ENCODE measurements around the gene TRIM72. TPM values are rescaled to one million over a fixed set of nuclear protein-coding genes. Genes with fewer than 3 reads are reported as not detected.

TRIM72 gene
- total RNA-seq, 1 experiment from 2014 or later = not detected

DNA sequence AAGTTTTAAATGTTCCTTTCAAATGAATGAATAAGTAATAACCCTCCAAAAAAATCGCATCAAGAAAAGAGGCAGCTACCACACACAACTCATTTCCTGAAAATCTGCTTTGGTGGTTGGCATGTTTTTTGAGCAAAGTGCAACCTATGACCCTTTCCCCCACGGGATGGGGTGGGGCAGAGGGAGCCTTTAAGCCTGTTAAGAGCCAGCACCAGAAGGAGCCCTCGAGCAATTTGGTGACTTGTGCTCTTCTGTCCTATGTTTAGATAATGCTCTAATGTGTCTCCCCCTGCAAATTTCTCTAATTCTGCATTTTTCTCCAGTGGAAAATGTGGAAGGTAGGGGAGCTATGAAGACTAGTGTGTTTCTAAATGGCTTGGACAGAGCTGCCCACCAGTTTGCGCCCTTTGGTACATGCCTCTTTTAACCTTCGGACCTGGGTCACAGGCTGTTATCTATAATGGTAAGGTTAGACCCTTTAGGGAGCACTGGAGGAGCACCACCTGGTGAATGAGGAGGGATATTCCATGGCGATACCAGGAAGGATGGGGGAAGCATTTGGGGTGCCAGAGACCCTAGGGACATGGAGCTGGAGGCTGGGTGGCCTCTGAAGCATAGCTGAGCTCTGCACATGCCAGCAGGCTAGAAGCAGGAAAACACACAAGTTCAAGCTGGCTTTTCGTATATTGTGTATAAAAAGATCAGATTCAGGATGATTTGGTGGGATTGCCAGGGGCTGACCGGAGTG, 12.9 kb upstream of the TRIM72 start:
- intact Hi-C loops (cut with micrococcal nuclease) = loop anchor here (10.0 kb wide), 1 partner anchor 254 kb away; the partner anchor contains the start of gene ARMC5
- Histone ChIP-seq H3K27me3 (ENCODE audit: low read length) (no peaks in the 10 kb centered on the region), H4K20me1 (ENCODE audit: low read length) (peaks cover 12% of the 10 kb centered on the region), H3K9me3 (ENCODE audit: low read length) (no peaks in the 10 kb centered on the region), H3K36me3 (ENCODE audit: low read depth, low read length) (peaks cover 5% of the 10 kb centered on the region; the same call in 1 of the 2 replicates), H3K9ac (ENCODE audit: low read length) (no peak overlapping the region), H3F3A (ENCODE audit: low read length, unreplicated experiment) (no peaks in the 10 kb centered on the region), H3K4me1 (ENCODE audit: insufficient read depth, low read length) (peaks cover 22% of the 10 kb centered on the region; the same call in 1 of the 2 replicates), H2AFZ (ENCODE audit: low read length) (no peak overlapping the region), H3K79me2 (ENCODE audit: low read length) (no peaks in the 10 kb centered on the region), H3K27ac (ENCODE audit: low read length) (no peak overlapping the region), H3K4me2 (ENCODE audit: low read length) (peak overlapping the region; percentile 83), H3K9me2 (replicated peaks; ENCODE audit: low read length) (no peaks in the 10 kb centered on the region), H3K4me3 (ENCODE audit: low read length) (peak overlapping the region; percentile 68; the same call in 1 of the 2 replicates)
- TF ChIP-seq EZH2phosphoT487 (IDR thresholded peaks at IDR 0.05; ENCODE audit: borderline replicate concordance, low read length) = no peak
- TF ChIP-seq, protein P1, sequence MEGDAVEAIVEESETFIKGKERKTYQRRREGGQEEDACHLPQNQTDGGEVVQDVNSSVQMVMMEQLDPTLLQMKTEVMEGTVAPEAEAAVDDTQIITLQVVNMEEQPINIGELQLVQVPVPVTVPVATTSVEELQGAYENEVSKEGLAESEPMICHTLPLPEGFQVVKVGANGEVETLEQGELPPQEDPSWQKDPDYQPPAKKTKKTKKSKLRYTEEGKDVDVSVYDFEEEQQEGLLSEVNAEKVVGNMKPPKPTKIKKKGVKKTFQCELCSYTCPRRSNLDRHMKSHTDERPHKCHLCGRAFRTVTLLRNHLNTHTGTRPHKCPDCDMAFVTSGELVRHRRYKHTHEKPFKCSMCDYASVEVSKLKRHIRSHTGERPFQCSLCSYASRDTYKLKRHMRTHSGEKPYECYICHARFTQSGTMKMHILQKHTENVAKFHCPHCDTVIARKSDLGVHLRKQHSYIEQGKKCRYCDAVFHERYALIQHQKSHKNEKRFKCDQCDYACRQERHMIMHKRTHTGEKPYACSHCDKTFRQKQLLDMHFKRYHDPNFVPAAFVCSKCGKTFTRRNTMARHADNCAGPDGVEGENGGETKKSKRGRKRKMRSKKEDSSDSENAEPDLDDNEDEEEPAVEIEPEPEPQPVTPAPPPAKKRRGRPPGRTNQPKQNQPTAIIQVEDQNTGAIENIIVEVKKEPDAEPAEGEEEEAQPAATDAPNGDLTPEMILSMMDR (conservative IDR thresholded peaks at IDR 0.05; ENCODE audit: low read depth, low read length) = no peak
- no peak for TF ChIP-seq EZH2 (IDR thresholded peaks at IDR 0.05; ENCODE audit: low read length, unreplicated experiment)
- DNase-seq = peak; percentile 50
- BruUV-seq (replicated peaks) = no TSS peak
- ChIA-PET CTCF (no interaction called here), POLR2A (ENCODE audit: unreplicated experiment) (interaction anchor here (0.6 kb wide), 1 partner anchor 26 kb away, joined by 3 read pairs; no protein-coding TSS in a partner anchor)
- peak; percentile 35 for ATAC-seq

DNA sequence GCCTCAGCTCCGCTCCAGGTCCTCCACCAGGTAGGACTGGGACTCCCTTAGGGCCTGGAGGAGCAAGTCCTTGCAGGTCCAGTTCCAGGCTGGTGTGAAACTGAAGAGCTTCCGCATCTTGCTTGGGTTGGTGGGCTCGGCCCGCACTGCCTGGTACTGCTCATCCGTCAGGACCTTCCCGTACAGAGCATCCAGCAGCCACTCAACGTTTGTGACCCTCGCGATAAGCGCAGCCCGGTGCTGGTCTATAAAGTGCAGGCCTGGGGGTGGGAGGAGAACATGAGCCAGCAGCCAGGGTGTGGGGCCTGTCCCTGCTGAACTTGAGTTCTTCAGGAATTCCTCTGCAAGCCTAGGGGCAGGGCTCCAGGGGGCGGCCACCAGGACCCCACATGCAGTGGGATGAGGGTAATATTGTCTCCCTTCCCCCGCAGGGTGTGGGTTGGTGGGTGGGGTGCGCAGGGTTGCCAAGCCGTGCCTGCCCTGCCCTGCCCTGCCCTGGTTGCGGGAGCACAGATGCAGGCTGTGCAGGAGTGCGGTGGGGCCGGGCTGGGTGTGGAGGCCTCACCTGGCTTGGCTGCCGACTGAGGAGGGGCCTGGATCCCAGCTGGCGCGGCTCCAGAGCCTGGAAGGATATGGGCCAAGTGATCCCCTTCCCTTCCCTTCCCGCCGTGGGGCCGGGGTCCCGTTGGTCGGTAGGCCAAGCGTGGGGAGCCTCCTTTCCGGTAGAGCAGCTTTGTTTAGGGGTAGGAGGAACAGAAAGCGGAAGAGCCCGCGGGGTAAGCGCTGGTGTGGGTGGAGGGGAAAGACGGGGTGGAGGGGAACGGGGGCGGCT, 12.1 kb upstream of the TRIM72 start:
- intact Hi-C loops (cut with micrococcal nuclease) = loop anchor here (10.0 kb wide), 1 partner anchor 253 kb away; the partner anchor contains the start of gene ARMC5
- Histone ChIP-seq H3K79me2 (ENCODE audit: low read length) (no peaks in the 10 kb centered on the region), H3K36me3 (ENCODE audit: low read depth, low read length) (no peaks in the 10 kb centered on the region), H3K9me2 (replicated peaks; ENCODE audit: low read length) (no peaks in the 10 kb centered on the region), H3K4me1 (ENCODE audit: insufficient read depth, low read length) (peaks cover 22% of the 10 kb centered on the region; the same call in 1 of the 2 replicates), H3K9ac (ENCODE audit: low read length) (no peak overlapping the region), H3F3A (ENCODE audit: low read length, unreplicated experiment) (no peaks in the 10 kb centered on the region), H3K27ac (ENCODE audit: low read length) (no peak overlapping the region), H3K4me2 (ENCODE audit: low read length) (peak overlapping the region; percentile 83), H3K27me3 (ENCODE audit: low read length) (no peaks in the 10 kb centered on the region), H4K20me1 (ENCODE audit: low read length) (peaks cover 6% of the 10 kb centered on the region; the same call in 1 of the 2 replicates), H2AFZ (ENCODE audit: low read length) (no peak overlapping the region), H3K9me3 (ENCODE audit: low read length) (no peaks in the 10 kb centered on the region), H3K4me3 (ENCODE audit: low read length) (peak overlapping the region; percentile 68)
- TF ChIP-seq, protein P1 (conservative IDR thresholded peaks at IDR 0.05; ENCODE audit: low read depth, low read length) = no peak
- TF ChIP-seq EZH2 (IDR thresholded peaks at IDR 0.05; ENCODE audit: low read length, unreplicated experiment) = no peak
- TF ChIP-seq EZH2phosphoT487 (IDR thresholded peaks at IDR 0.05; ENCODE audit: borderline replicate concordance, low read length) = no peak
- BruUV-seq (replicated peaks) = no TSS peak
- POLR2A ChIA-PET (ENCODE audit: unreplicated experiment) = interaction anchor here (0.6 kb wide), 1 partner anchor 84 kb away, joined by 4 read pairs; the partner anchor contains the start of gene KAT8
- CTCF ChIA-PET = interaction anchor here (0.6 kb wide), 1 partner anchor 18 kb away, joined by 4 read pairs; no protein-coding TSS in a partner anchor
- DNase-seq = no peak
- peak; percentile 54 for ATAC-seq

Data from PC-3 (cell line).